IPS-NIHi7 (cell line): Measurements from ENCODE around the gene EIF2D.
"Not testable (repeated sequence)": the region's sequence is repeated elsewhere in the genome, so short reads cannot be mapped to it uniquely, and the experiment has no call there.

Experiments used
- DNase-seq: peaks from one replicate; pipeline ENCODE4 v3.0.0; 2012; ENCODE audit warnings: mixed read lengths; ENCODE audit errors: extremely low spot score

The EIF2D gene

GRCh38 chr1:206635080-206635977, 23.1 kb upstream of the EIF2D start, which contains the start of gene DYRK3:
DYRK3 (plus strand) TSS chr1:206635536; CDS start chr1:206635704, 168 bp downstream.
- DNase-seq: peak; percentile 94

GRCh38 chr1:206634365-206635079, 22.3 kb upstream of the EIF2D start:
- peak; percentile 52 for DNase-seq

GRCh38 chr1:206633708-206634121, 21.4 kb upstream of the EIF2D start:
- no peak for DNase-seq

GRCh38 chr1:206631085-206631509, 18.8 kb upstream of the EIF2D start:
- DNase-seq: peak; percentile 95

- no peak for DNase-seq
Observed at GRCh38 chr1:206628916-206629315, 16.7 kb upstream of the EIF2D start.

GRCh38 chr1:206626396-206626795, 14.1 kb upstream of the EIF2D start:
- DNase-seq: not testable (repeated sequence)

- no peak for DNase-seq
Observed at GRCh38 chr1:206609229-206609991, 2.9 kb downstream of the EIF2D start.

GRCh38 chr1:206608108-206608698, 4.1 kb downstream of the EIF2D start:
- peak; percentile 63 for DNase-seq

- peak; percentile 53 for DNase-seq
Observed at GRCh38 chr1:206606867-206607266, 5.4 kb downstream of the EIF2D start.

- DNase-seq: no peak
Observed at GRCh38 chr1:206604861-206605260, 7.4 kb downstream of the EIF2D start.

GRCh38 chr1:206600527-206600926, 11.7 kb downstream of the EIF2D start:
- no peak for DNase-seq

- no peak for DNase-seq
Observed at GRCh38 chr1:206596319-206596666, 16.0 kb downstream of the EIF2D start.

GRCh38 chr1:206595581-206596318, 16.5 kb downstream of the EIF2D start:
- no peak for DNase-seq

- no peak for DNase-seq
Observed at GRCh38 chr1:206593351-206593925, 18.8 kb downstream of the EIF2D start.

- DNase-seq: no peak
Observed at GRCh38 chr1:206591696-206592095, 20.6 kb downstream of the EIF2D start.

GRCh38 chr1:206591226-206591625, 21.0 kb downstream of the EIF2D start:
- no peak for DNase-seq

- no peak for DNase-seq
Observed at GRCh38 chr1:206590025-206590758, 22.1 kb downstream of the EIF2D start.

GRCh38 chr1:206589206-206589605, 23.1 kb downstream of the EIF2D start:
- DNase-seq: no peak

- DNase-seq: no peak
Observed at GRCh38 chr1:206588492-206588891, 23.8 kb downstream of the EIF2D start.

- DNase-seq: no peak
Observed at GRCh38 chr1:206587904-206588303, 24.4 kb downstream of the EIF2D start.
